GM18526 (cell line): Measurements from ENCODE around the gene PIP.

Experiments
- POLR2A ChIP-seq: IDR thresholded peaks from 3 replicates; pipeline ENCODE4 v1.6.1; 2011; ENCODE audit not compliant: insufficient read length; ENCODE audit errors: extremely low read depth

Gene PIP

GRCh38 chr7:143177374-143178119, 45.7 kb downstream of the PIP start:
- TF ChIP-seq POLR2A = no peak

GRCh38 chr7:143181349-143181748, 49.5 kb downstream of the PIP start:
- TF ChIP-seq POLR2A = no peak

DNA sequence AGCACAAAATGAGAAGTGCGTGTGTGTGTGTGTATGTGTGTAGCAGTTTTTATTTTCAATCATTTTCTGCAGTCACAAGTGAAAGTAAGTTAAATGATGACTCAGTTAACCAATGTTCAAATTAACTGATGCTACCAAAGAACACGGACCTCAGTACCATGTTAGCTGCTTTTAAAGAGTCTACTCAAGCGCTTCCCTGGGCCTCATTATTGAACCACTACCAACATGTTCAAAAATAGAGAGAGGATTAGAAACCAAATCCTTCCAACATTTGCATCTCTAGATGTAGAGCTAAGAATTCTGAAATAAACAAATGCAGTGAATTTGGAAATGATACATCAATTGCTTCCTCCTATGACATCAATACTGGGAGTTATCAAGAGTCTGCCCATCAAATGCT, 51.1 kb downstream of the PIP start, which contains the start of gene TAS2R39:
Gene TAS2R39 (plus strand): TSS at position 396 of the 400 bp plus-strand sequence. CDS start 0 bp downstream, at position 396.
- no peak for TF ChIP-seq POLR2A

- TF ChIP-seq POLR2A = no peak
These were observed 53.7 kb downstream of the PIP start for GRCh38 chr7:143185551-143185950.

- no peak for TF ChIP-seq POLR2A
These were observed 57.1 kb downstream of the PIP start for GRCh38 chr7:143188994-143189393.
